Activated T-helper 1 cell treated with anti-CD3 and anti-CD28 coated beads, Interleukin-2, amount 50 U/mL, for 16 hours (primary cell): ENCODE measurements around the gene RASSF8.

Source experiments
- DNase-seq, 2 donors: peaks; one replicate each; pipeline ENCODE4 v3.0.0-alpha.2; 2020; ENCODE audit warnings: low read depth in 1 of 2, low spot score in 1 of 2

The RASSF8 gene

DNA sequence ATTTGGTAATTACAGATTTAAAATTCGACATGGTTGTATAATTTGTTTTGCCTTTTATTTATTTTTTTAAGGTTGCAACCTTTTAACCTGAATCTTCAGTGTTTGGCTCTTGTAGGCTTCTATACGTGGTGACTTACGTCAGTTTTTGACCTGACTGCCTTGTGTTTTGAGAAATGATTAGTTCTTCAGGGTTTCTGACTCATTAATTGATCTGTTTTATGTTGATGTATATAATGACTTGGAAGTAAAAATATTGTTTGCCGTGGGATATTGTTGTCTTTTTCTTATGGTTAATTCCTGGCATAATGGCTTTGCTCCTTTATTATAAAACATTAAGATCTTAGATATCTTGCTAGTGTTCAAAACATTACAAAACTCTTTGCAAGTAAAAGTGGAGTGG, 2.5 kb downstream of the RASSF8 start:
- DNase-seq: no peak

DNA sequence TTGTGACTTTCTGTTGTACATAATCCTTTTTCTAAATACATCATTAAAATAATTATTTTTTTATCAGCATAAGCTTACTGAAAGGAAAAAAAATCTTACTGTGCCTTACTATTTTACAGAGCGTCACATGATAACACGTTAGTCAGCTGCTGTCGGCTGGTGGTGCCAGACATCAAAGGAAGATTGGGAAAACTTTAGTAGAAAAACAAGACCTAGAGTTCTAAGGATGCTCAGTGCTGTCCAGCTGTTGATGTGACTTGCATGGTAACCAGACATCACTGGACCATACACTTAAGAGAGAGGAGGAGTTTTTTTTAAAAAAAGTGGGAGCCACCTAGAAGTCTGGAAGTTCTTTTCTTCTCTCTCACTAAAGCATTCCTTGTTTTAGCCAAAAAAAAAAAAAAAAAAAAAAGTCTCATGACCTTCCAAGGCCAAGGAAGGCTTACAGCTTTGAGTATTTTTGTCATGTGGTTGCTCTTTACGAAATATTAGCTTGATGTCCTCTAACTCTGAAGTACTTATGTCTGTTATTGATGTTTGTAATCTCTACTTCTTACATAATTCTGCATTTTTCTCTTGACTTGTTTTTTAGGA, 4.5 kb downstream of the RASSF8 start:
- DNase-seq: no peak

- no peak for DNase-seq
These were observed 7.2 kb downstream of the RASSF8 start for GRCh38 chr12:25965682-25966081.

- DNase-seq: no peak
These were observed 11.6 kb downstream of the RASSF8 start for GRCh38 chr12:25970082-25970481.

- no peak for DNase-seq
These were observed 12.6 kb downstream of the RASSF8 start for GRCh38 chr12:25970916-25971653.

DNA sequence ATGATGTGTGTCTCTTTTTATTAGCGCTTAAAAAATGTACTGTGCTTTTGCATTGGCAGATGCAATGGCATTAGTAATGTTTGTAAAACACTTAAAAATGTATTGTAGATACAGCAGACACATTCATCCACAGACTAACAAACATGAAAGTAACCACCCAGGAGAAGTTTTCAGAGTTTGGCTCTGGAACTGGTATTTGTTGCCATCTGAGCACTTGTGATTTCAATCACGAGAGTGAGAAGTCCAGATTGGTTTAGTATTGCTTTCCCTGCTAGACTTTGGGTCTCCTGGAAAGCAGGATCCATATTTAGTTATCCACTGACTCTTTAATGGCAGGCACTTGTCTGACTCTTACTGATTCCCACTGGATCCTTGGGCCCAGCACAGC, 13.2 kb downstream of the RASSF8 start:
- DNase-seq: no peak

DNA sequence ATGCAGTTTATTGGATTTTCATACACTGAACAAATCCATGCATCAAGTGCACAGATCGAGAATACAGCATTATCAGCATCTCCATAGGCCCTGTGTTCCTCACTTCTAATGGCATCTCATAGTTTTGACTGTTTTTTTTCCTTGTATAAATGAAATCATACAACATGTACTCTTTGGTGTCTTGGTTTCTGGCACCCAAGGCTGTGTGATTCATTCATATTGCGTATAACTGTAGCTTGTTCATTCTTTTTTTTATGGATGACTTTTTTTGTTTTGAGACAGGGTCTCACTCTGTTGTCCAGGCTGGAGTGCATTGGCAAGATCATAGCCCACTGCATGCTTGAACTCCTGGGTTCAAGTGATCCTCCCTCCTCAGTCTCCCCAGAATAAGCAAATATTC, 14.3 kb downstream of the RASSF8 start:
- DNase-seq: no peak

DNA sequence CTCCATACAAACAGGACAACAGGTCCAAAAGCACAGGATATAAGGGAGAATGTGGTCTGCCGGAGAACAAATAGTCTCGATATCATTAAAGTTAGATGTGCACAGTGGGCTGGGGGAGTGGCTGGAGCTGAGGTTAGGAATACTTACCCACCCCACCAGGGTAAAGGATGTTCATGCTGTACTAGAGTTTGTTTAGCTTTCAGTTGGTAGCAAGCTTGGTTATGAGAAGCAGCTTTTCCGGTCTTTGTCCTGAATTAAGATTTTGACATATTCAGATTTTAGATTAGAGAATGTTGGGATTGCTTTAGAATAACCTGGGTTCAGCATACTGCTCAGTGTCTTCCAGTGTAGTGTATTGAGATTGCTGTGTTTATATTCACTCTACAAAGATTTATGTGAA, 16.7 kb downstream of the RASSF8 start:
- no peak for DNase-seq

- no peak for DNase-seq
These were observed 17.2 kb downstream of the RASSF8 start for GRCh38 chr12:25975682-25976081.

- no peak for DNase-seq
These were observed 17.8 kb downstream of the RASSF8 start for GRCh38 chr12:25976289-25976688.

GRCh38 chr12:25977047-25977446, 18.6 kb downstream of the RASSF8 start:
- no peak for DNase-seq

- DNase-seq: no peak
These were observed 20.6 kb downstream of the RASSF8 start for GRCh38 chr12:25979059-25979458.

- no peak for DNase-seq
These were observed 21.1 kb downstream of the RASSF8 start for GRCh38 chr12:25979563-25979962.

DNA sequence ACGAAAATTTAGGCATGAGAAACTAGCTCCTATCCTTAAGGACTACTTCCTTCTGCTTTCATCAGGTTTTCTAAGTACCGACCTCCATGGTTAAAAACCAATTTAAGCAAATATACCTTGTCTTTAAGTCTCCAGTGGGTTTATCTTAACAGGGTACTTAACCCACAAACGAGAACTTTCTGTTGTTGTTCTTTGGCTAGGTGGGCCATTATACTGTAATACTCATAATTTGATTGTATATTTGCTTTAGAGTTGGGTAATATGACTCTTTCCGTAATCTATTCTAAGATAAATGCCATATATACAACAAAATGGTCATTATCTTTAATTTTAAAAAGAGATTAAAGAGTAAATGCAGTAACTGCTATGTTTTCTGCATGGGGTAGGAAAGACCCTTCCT, 21.6 kb downstream of the RASSF8 start:
- no peak for DNase-seq

GRCh38 chr12:25981597-25981996, 23.1 kb downstream of the RASSF8 start:
- DNase-seq: no peak

DNA sequence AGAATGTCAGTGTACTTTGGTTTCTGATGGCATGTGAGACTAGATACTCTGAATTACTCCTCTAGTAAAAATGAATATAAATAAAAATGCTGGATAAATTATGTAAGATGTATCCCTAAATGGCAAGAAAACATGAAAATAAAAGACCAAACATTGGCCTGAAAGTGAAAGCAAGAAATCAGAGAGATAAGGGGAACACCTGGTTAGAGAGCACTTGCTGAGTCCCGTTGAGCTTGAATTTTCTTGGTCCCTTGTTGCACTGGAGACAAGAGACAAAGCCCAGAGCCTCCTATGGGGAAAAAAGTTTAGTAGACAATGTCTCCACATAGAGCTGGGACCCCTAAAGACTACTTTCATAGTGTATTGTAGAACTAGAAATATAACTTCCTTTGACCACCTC, 23.9 kb downstream of the RASSF8 start:
- DNase-seq: no peak

DNA sequence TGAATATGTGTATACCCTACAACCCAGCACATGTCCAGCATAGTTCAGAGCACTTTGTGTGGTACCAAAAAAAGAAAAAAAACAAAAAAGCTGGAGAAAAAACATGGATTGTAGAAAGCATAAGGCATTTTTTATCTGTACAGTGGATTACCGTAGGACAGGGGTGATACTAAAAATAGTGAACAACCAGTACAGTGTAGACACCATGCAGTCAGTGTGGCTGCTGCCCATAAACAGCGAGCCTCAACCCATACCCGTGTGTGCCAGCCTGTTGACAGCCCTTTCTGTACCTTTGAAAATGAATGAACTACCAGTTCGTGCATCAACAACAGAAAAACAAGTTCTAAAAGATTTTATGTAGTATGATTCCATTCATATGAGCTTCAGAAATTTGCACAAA, 25.1 kb downstream of the RASSF8 start:
- DNase-seq: no peak

DNA sequence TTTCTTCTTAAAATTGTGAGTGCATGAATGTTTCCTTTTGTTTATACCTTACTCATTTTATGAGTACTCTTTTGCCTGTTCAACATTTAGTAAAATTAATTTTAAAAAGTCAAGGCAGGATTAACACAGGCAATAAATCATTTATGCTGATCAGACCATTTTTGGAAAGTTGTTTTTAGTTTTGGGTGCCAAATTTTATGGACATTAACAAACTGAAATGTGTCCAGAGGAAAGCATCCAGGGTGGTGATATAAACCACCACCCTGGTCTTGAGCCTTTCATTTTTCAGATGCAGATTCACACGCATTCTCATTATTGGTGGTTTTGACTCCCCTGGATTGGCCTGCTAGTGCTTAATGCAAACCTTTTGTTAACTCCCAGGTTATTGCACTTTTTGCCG, 26.3 kb downstream of the RASSF8 start:
- no peak for DNase-seq

- no peak for DNase-seq
These were observed 27.1 kb downstream of the RASSF8 start for GRCh38 chr12:25985316-25986175.

- no peak for DNase-seq
These were observed 27.7 kb downstream of the RASSF8 start for GRCh38 chr12:25986180-25986579.

DNA sequence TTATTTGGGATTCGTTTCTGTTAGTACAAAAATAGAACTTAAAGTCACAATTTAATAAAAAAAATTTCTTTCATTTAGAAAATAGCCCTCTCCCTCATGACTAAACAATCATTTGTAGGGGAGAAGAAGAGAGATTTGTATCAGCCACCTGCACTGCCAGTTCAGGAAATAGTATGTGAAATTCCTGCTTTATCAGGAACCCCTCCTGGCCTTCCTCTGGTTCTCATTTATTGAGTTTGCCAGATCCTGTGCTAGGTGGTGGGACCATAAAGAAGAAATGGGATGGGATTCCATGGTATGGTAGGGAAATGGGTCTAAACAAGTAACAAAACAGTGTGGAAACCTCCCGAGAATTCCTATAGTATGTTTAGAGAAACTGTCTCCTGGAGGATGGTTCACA, 30.0 kb downstream of the RASSF8 start:
- DNase-seq: no peak

- DNase-seq: no peak
These were observed 32.0 kb downstream of the RASSF8 start for GRCh38 chr12:25990495-25990894.
